ENCODE data around the gene TRIM69.

DNA sequence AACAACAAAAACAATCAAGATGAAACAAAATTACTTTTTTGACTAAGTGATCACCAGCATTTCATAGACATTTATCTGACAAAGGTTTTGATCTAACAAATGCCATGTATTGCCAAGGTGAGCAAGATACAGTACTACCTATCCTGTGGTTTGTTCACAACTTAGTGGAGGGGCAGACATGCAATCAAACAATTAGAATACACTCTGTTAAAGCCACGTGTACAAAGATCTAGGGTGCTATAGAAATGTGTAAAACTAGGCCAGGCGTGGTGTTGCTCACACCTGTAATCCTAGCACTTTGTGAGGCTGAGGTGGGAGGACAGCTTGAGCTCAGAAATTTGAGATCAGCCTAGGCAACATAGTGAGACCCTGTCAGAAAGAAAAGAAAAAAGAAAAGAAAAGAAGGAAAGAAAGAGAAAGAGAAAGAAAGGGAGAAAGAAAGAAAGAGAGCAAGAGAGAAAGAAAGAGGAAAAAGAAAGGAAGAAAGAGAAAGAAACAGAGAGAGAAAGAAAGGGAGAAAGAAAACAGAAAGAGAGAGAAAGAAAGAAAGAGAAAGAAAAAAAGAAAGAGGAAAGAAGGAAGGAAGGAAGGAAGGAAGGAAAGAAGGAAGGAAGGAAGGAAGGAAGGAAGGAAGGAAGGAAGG lies 1.4 kb upstream of the TRIM69 start:
- TF ChIP-seq CTCF (IDR thresholded peaks at IDR 0.05; ENCODE audit: insufficient read depth, low read length, poor library complexity, severe bottlenecking) (no peak), EZH2phosphoT487 (conservative IDR thresholded peaks at IDR 0.05; ENCODE audit: low read length) (no peak)
